Activated T-cell treated with anti-CD3 and anti-CD28 coated beads for 24 hours (primary cell): ENCODE data around the gene KLHL11.
A peak's percentile ranks its signal among the peaks of the same experiment; 100 is the strongest.
"Not testable (repeated sequence)": the region's sequence is repeated elsewhere in the genome, so short reads cannot be mapped to it uniquely, and the experiment has no call there.

Source experiments
- DNase-seq: peaks from one replicate; pipeline ENCODE4 v3.0.0-alpha.2; 2020; ENCODE audit warnings: low read depth

KLHL11 gene

GRCh38 chr17:41837761-41838538 is 27.3 kb downstream of the KLHL11 start, which contains the start of gene KLHL10:
Gene KLHL10, plus strand, starts transcription at chr17:41837825. Its CDS starts 108 bp downstream, at chr17:41837933.
- DNase-seq: no peak

- DNase-seq: no peak
These were observed 28.6 kb downstream of the KLHL11 start for GRCh38 chr17:41836550-41837196.

- DNase-seq: peak; percentile 44
These were observed 29.2 kb downstream of the KLHL11 start, which contains the start of gene NT5C3B for GRCh38 chr17:41835800-41836549. Gene NT5C3B, minus strand, starts transcription at chr17:41836232. Its CDS starts 39 bp downstream, at chr17:41836193.

- no peak for DNase-seq
These were observed 29.9 kb downstream of the KLHL11 start for GRCh38 chr17:41835214-41835799.

- not testable (repeated sequence) for DNase-seq
These were observed 35.3 kb downstream of the KLHL11 start for GRCh38 chr17:41829961-41830360.

- DNase-seq: no peak
These were observed 39.9 kb downstream of the KLHL11 start for GRCh38 chr17:41825175-41825845.

GRCh38 chr17:41824086-41824485 is 41.1 kb downstream of the KLHL11 start:
- no peak for DNase-seq

- no peak for DNase-seq
These were observed 41.6 kb downstream of the KLHL11 start for GRCh38 chr17:41823580-41823979.

- DNase-seq: no peak
These were observed 42.1 kb downstream of the KLHL11 start for GRCh38 chr17:41823141-41823524.

GRCh38 chr17:41822216-41823140 is 42.7 kb downstream of the KLHL11 start:
- DNase-seq: no peak

GRCh38 chr17:41821776-41822175 is 43.4 kb downstream of the KLHL11 start:
- no peak for DNase-seq

GRCh38 chr17:41818024-41818423 is 47.2 kb downstream of the KLHL11 start:
- DNase-seq: no peak

- DNase-seq: no peak
These were observed 48.4 kb downstream of the KLHL11 start for GRCh38 chr17:41816637-41817320.

- DNase-seq: no peak
These were observed 51.0 kb downstream of the KLHL11 start for GRCh38 chr17:41814195-41814594.

- no peak for DNase-seq
These were observed 51.5 kb downstream of the KLHL11 start for GRCh38 chr17:41813699-41814124.

GRCh38 chr17:41813152-41813680 is 52.0 kb downstream of the KLHL11 start:
- DNase-seq: no peak

- no peak for DNase-seq
These were observed 52.7 kb downstream of the KLHL11 start, which contains the start of gene FKBP10 for GRCh38 chr17:41812381-41813151. Gene FKBP10, plus strand, starts transcription at chr17:41813004. Its CDS starts 31 bp downstream, at chr17:41813035.

GRCh38 chr17:41811549-41812380 is 53.5 kb downstream of the KLHL11 start, which contains the start of gene P3H4:
Gene P3H4, minus strand, starts transcription at chr17:41811949. Its CDS starts 34 bp downstream, at chr17:41811915.
- DNase-seq: peak; percentile 54
